ENCODE data around the gene FOXP1.

DNA sequence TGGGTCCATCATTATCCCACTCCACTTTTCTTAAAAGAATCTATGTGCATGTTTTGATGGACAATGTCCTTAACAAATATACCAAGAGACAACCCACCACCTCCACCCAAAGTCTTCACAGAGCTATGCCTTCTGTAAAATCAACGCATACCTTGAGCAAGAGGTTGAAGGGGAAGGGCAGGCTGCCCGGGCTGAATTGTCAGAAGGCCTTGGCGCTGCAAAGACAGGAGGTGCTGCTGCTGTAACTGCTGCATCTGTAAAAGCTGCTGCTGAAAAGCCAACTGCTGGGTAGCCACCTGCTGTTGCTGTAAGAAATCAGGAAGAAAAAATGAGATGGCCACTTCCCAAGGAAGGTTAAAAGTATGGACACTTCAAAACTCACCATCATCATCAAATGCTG lies 536.7 kb downstream of the FOXP1 start:
- TF ChIP-seq POLR2A (IDR thresholded peaks at IDR 0.05) (no peak), POLR2AphosphoS5 (IDR thresholded peaks at IDR 0.05) (no peak)
- TF ChIP-seq, protein P1, sequence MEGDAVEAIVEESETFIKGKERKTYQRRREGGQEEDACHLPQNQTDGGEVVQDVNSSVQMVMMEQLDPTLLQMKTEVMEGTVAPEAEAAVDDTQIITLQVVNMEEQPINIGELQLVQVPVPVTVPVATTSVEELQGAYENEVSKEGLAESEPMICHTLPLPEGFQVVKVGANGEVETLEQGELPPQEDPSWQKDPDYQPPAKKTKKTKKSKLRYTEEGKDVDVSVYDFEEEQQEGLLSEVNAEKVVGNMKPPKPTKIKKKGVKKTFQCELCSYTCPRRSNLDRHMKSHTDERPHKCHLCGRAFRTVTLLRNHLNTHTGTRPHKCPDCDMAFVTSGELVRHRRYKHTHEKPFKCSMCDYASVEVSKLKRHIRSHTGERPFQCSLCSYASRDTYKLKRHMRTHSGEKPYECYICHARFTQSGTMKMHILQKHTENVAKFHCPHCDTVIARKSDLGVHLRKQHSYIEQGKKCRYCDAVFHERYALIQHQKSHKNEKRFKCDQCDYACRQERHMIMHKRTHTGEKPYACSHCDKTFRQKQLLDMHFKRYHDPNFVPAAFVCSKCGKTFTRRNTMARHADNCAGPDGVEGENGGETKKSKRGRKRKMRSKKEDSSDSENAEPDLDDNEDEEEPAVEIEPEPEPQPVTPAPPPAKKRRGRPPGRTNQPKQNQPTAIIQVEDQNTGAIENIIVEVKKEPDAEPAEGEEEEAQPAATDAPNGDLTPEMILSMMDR (IDR thresholded peaks at IDR 0.05) = no peak

Data from breast epithelium (tissue), 3 donors.